HepG2 (cell line): ENCODE data around the gene MAPK12. TPM values are rescaled to one million over a fixed set of nuclear protein-coding genes. Genes with fewer than 3 reads are reported as not detected.

Source experiments
- DMAP1 ChIP-seq: IDR thresholded peaks from 2 replicates; pipeline ENCODE4 v1.6.1; 2016
- ELF4 ChIP-seq: sonication (generic); formaldehyde crosslinking; IDR thresholded peaks from 2 replicates; pipeline ENCODE4 v1.5.0; 2020; ENCODE audit warnings: missing genetic modification reagents, mild to moderate bottlenecking, moderate library complexity, borderline replicate concordance
- HNRNPLL ChIP-seq: fragments of 200-400 bp; formaldehyde crosslinking; IDR thresholded peaks from 2 replicates; pipeline ENCODE4 v1.6.1; 2017; ENCODE audit warnings: mild to moderate bottlenecking, low read depth, low read length; ENCODE audit not compliant: poor library complexity, severe bottlenecking
- MED13 ChIP-seq: sonication (generic); formaldehyde crosslinking; IDR thresholded peaks from 2 replicates; pipeline ENCODE4 v1.5.0; 2020; ENCODE audit warnings: missing genetic modification reagents
- MEF2D ChIP-seq: sonication (generic); formaldehyde crosslinking; IDR thresholded peaks from 2 replicates; pipeline ENCODE4 v1.5.1; 2020; ENCODE audit warnings: mild to moderate bottlenecking, missing genetic modification reagents
- MXD1 ChIP-seq: sonication (generic); formaldehyde crosslinking; IDR thresholded peaks from 2 replicates; pipeline ENCODE4 v1.4.0; 2020; ENCODE audit warnings: mild to moderate bottlenecking, missing genetic modification reagents
- PLSCR1 ChIP-seq: sonication (generic); formaldehyde crosslinking; IDR thresholded peaks from 2 replicates; pipeline ENCODE4 v1.5.0; 2020; ENCODE audit warnings: missing genetic modification reagents, mild to moderate bottlenecking, borderline replicate concordance
- PPARG ChIP-seq: conservative IDR thresholded peaks from 2 replicates; pipeline ENCODE4 v1.6.1; 2016; ENCODE audit warnings: missing biosample characterization, missing genetic modification reagents
- RBFOX2 ChIP-seq: fragments of 200-400 bp; formaldehyde crosslinking; IDR thresholded peaks from 2 replicates; pipeline ENCODE4 v1.6.1; 2017; ENCODE audit warnings: low read depth, mild to moderate bottlenecking, low read length
- RFX1 ChIP-seq: fragments of 450-650 bp; IDR thresholded peaks from 2 replicates; pipeline ENCODE4 v1.6.1; 2017
- UBTF ChIP-seq: sonication (generic); formaldehyde crosslinking; IDR thresholded peaks from 2 replicates; pipeline ENCODE4 v1.4.0; 2020; ENCODE audit warnings: mild to moderate bottlenecking, missing genetic modification reagents
- ZFP82 ChIP-seq: sonication (generic); formaldehyde crosslinking; IDR thresholded peaks from 2 replicates; pipeline ENCODE4 v1.5.1; 2020; ENCODE audit warnings: mild to moderate bottlenecking, missing genetic modification reagents, borderline replicate concordance
- ZNF264 ChIP-seq: sonication (generic); formaldehyde crosslinking; IDR thresholded peaks from 2 replicates; pipeline ENCODE4 v1.4.0; 2020; ENCODE audit warnings: missing genetic modification reagents
- ZNF275 ChIP-seq: sonication (generic); formaldehyde crosslinking; IDR thresholded peaks from 2 replicates; pipeline ENCODE4 v1.8.0; 2022; ENCODE audit warnings: missing genetic modification reagents, mild to moderate bottlenecking, inconsistent platforms, borderline replicate concordance
- ZNF326 ChIP-seq: sonication (generic); formaldehyde crosslinking; IDR thresholded peaks from 2 replicates; pipeline ENCODE4 v1.4.0; 2020; ENCODE audit warnings: missing genetic modification reagents, borderline replicate concordance
- ZNF335 ChIP-seq: sonication (generic); formaldehyde crosslinking; IDR thresholded peaks from 2 replicates; pipeline ENCODE4 v1.4.0; 2020; ENCODE audit warnings: missing genetic modification reagents
- ZSCAN29 ChIP-seq: sonication (generic); formaldehyde crosslinking; conservative IDR thresholded peaks from 2 replicates; pipeline ENCODE4 v1.4.0; 2020; ENCODE audit warnings: mild to moderate bottlenecking, missing genetic modification reagents
- polyA plus RNA-seq, 8 experiments: library from polyadenylated mRNA; depleted of rRNA in 3 of 8; stranded (reverse) in 7 of 8; unstranded in 1 of 8; fragments of >200 nt; fragmentation: Illumina TruSeq in 4 of 8; extraction: Trizol in 4 of 8; gene quantifications; 2 replicates each; pipeline versions ENCODE4 v1.2.1 to v1.2.3, GENCODE V29; 2011 to 2016; ENCODE audit warnings: low read depth in 4 of 8, missing spikeins in 1 of 8, mixed read lengths in 1 of 8; ENCODE audit not compliant: insufficient read depth in 1 of 8
- total RNA-seq, 5 experiments: library from RNA; depleted of rRNA; stranded (reverse); fragments of >200 nt; fragmentation: Illumina TruSeq; extraction: Trizol; gene quantifications; 2 replicates each; pipeline ENCODE4 v1.2.3, GENCODE V29; 2016; ENCODE audit warnings: low read depth in 1 of 5
- TF ChIP-seq, protein P1 (sequence below): IDR thresholded peaks from 2 replicates; pipeline ENCODE4 v1.6.1; 2016; ENCODE audit warnings: missing biosample characterization, missing genetic modification reagents, low read depth
- TF ChIP-seq, protein P2 (sequence below): sonication (generic); formaldehyde crosslinking; IDR thresholded peaks from 2 replicates; pipeline ENCODE4 v1.5.1; 2020; ENCODE audit warnings: missing genetic modification reagents, mild to moderate bottlenecking, borderline replicate concordance

The MAPK12 gene
- total and polyA plus RNA-seq, 2 of the 13 experiments (the other 11 are each of a cell fraction or from before 2014, with no cell fraction given), result 22.2 to 23.3 TPM

DNA sequence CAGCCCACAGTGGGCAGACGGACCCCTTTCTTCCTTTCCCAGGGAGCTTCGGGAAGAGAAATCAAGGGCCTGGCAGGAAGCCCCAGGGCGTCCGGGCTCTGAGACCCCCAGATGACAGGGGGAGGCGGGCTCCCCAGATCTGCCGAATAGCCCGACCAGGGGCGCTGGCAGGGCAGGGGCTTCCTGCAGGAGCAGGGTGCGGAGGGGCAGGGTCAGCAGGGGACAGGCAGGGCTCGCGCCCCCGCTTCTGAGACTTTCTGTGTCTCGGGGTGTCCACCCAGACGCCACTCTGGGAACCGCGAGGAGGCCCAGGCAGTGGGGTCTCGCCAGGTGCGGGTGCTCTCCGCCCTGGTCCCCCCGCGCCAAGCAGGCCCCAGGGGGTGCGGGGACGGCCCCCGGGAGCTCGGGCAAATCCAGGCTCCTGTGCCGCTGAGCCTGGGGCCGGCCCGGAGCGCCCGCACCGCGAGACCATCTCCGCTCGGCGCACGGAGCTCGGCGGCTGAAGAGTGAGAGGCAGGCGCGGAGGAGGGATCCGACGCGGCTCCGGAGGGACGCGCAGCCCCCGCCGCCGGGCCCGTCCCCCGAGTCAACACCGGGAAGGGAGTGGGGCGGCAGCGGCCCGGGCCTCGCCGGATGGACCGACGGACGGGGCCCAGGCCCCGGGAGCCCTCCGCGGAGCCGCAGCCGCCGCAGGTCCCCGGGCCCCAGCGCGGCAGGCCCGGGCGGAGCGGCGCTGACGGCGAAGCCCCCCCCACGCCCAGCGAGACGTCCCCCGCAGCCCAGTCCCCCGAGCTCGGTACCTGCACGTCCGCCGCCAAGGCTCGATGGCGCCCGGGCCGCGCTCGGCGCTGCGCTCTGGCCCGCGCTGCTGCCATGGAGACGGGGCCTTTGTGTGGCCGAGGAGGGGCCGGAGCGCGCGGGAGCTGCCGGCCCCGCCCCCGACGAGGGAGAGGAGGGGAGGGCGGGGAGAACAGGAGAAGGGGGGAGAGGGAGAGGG is 45.6 kb upstream of the MAPK12 start, which contains the start of gene PLXNB2 (continued):
- no peak for TF ChIP-seq PPARG (CRISPR knock-in tag)
- TF ChIP-seq UBTF (CRISPR knock-in tag), result peak; percentile 53; the same call in 1 of the 2 replicates
- peak; percentile 62 for TF ChIP-seq RFX1
- TF ChIP-seq, protein P1, sequence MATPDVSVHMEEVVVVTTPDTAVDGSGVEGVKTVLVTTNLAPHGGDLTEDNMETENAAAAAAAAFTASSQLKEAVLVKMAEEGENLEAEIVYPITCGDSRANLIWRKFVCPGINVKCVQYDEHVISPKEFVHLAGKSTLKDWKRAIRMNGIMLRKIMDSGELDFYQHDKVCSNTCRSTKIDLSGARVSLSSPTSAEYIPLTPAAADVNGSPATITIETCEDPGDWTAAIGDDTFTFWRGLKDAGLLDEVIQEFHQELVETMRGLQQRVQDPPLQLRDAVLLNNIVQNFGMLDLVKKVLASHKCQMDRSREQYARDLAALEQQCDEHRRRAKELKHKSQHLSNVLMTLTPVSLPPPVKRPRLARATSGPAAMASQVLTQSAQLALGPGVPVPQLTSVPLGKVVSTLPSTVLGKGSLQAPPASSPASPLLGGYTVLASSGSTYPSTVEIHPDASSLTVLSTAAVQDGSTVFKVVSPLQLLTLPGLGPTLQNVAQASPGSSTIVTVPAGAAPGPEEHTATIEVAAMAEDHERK (CRISPR knock-in tag), result no peak
- TF ChIP-seq, protein P2, sequence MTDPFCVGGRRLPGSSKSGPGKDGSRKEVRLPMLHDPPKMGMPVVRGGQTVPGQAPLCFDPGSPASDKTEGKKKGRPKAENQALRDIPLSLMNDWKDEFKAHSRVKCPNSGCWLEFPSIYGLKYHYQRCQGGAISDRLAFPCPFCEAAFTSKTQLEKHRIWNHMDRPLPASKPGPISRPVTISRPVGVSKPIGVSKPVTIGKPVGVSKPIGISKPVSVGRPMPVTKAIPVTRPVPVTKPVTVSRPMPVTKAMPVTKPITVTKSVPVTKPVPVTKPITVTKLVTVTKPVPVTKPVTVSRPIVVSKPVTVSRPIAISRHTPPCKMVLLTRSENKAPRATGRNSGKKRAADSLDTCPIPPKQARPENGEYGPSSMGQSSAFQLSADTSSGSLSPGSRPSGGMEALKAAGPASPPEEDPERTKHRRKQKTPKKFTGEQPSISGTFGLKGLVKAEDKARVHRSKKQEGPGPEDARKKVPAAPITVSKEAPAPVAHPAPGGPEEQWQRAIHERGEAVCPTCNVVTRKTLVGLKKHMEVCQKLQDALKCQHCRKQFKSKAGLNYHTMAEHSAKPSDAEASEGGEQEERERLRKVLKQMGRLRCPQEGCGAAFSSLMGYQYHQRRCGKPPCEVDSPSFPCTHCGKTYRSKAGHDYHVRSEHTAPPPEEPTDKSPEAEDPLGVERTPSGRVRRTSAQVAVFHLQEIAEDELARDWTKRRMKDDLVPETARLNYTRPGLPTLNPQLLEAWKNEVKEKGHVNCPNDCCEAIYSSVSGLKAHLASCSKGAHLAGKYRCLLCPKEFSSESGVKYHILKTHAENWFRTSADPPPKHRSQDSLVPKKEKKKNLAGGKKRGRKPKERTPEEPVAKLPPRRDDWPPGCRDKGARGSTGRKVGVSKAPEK (CRISPR knock-in tag), result no peak
- TF ChIP-seq PLSCR1 (CRISPR knock-in tag), result no peak
- TF ChIP-seq ZSCAN29 (CRISPR knock-in tag), result no peak
- no peak for TF ChIP-seq ZNF275 (CRISPR knock-in tag)
- TF ChIP-seq ZFP82, result peak; percentile 76; the same call in 1 of the 2 replicates
- TF ChIP-seq ELF4 (CRISPR knock-in tag), result no peak
- 0 out of 2 replicates have a peak, but pooled peaks have one; percentile 13 for TF ChIP-seq MED13 (CRISPR knock-in tag)
- no peak for TF ChIP-seq ZNF326 (CRISPR knock-in tag)
- TF ChIP-seq DMAP1 (CRISPR knock-in tag), result no peak
- TF ChIP-seq MXD1 (CRISPR knock-in tag), result no peak
- peak; percentile 62 for TF ChIP-seq RBFOX2
- no peak for TF ChIP-seq MEF2D (CRISPR knock-in tag)
- peak; percentile 39 for TF ChIP-seq HNRNPLL
- no peak for TF ChIP-seq ZNF264
- no peak for TF ChIP-seq ZNF335 (CRISPR knock-in tag)
